ENCODE measurements around the gene ADAM15. TPM values are rescaled to one million over a fixed set of nuclear protein-coding genes. Genes with fewer than 3 reads are reported as not detected.

Gene ADAM15
- total RNA-seq, 1 experiment from 2014 or later, result 30.6 TPM

GRCh38 chr1:155011004-155011416, 40.1 kb upstream of the ADAM15 start:
- Histone ChIP-seq H3K18ac (ENCODE audit: insufficient read length, low read depth, low read length) (no peak overlapping the region), H3K23me2 (ENCODE audit: insufficient read length, low read depth, low read length, poor library complexity, severe bottlenecking) (no peaks in the 10 kb centered on the region), H4K5ac (ENCODE audit: insufficient read length, low read depth, low read length) (no peak overlapping the region), H3K4me2 (ENCODE audit: insufficient read depth, insufficient read length, low read length) (no peak overlapping the region), H3T11ph (ENCODE audit: low read length) (no peak overlapping the region), H3K79me1 (ENCODE audit: insufficient read depth, low read depth, low read length, poor library complexity, severe bottlenecking) (no peaks in the 10 kb centered on the region), H3K79me2 (ENCODE audit: insufficient read depth, low read length) (no peaks in the 10 kb centered on the region; the same call in 1 of the 2 replicates), H3K14ac (ENCODE audit: insufficient read depth, low read length) (no peak overlapping the region), H2AFZ (ENCODE audit: low read length) (no peak overlapping the region), H3K27me3 (ENCODE audit: insufficient read depth, low read length) (no peaks in the 10 kb centered on the region), H2BK15ac (ENCODE audit: low read depth, low read length) (no peak overlapping the region), H3K9me3 (ENCODE audit: control insufficient read depth, low read depth, low read length) (no peaks in the 10 kb centered on the region), H3K23ac (ENCODE audit: insufficient read length, low read depth, low read length) (no peak overlapping the region), H4K8ac (replicated peaks; ENCODE audit: insufficient read length, low read depth, low read length) (no peak overlapping the region), H3K9ac (ENCODE audit: extremely low read depth, insufficient read length, low read length) (no peak overlapping the region), H3K4ac (ENCODE audit: low read depth, low read length) (no peak overlapping the region), H4K91ac (ENCODE audit: insufficient read length, low read depth, low read length) (no peak overlapping the region), H3K56ac (ENCODE audit: insufficient read length, low read depth, low read length) (no peak overlapping the region), H2BK5ac (ENCODE audit: insufficient read length, low read length) (no peak overlapping the region), H4K20me1 (ENCODE audit: control insufficient read depth, insufficient read depth, insufficient read length) (no peaks in the 10 kb centered on the region), H2BK20ac (ENCODE audit: low read depth, low read length, poor library complexity, severe bottlenecking) (no peak overlapping the region), H3K4me1 (ENCODE audit: insufficient read depth, low read length) (peaks cover 3% of the 10 kb centered on the region; the same call in 1 of the 2 replicates), H2AK5ac (ENCODE audit: insufficient read length, low read length) (no peak overlapping the region), H2BK12ac (ENCODE audit: insufficient read length, low read depth, low read length) (no peak overlapping the region), H3K27ac (ENCODE audit: insufficient read length, low read depth, low read length) (no peak overlapping the region), H2BK120ac (ENCODE audit: low read depth, low read length, poor library complexity, severe bottlenecking) (no peak overlapping the region)
- TF ChIP-seq CTCF (conservative IDR thresholded peaks at IDR 0.05), result no peak
- Mint-ChIP-seq H3K4me3 (no peak overlapping the region), H3K9me3 (no peaks in the 10 kb centered on the region; a peak in 2 of 5 replicates), H3K27me3 (ENCODE audit: low read depth) (no peaks in the 10 kb centered on the region), H3K36me3 (ENCODE audit: insufficient read depth in 1 of 3, low read depth in 3 of 3) (peaks cover 8 to 26% (median 12%) of the 10 kb centered on the region in 3 experiments; a peak in 6 of 7 replicates), H3K27ac (peak overlapping the region in 1 of 3 experiments; percentile 48; a peak in 1 of 7 replicates), H3K4me1 (peaks cover 38 to 60% of the 10 kb centered on the region in 2 experiments)
- DNase-seq, result no peak
- WGBS (ENCODE audit: extremely low coverage, insufficient read length, low lambda C conversion rate), result no CpG with 5 or more reads among the region's 5 CpGs
